Stomach (tissue), 19 donors: Measurements from ENCODE around the gene DOK3. TPM values are rescaled to one million over a fixed set of nuclear protein-coding genes. Genes with fewer than 3 reads are reported as not detected.

Experiments used
- DNase-seq, 2 donors: peaks; one replicate each; pipeline versions ENCODE4 v3.0.0 to v3.0.0-alpha.2; 2013 to 2019
- H3K27ac ChIP-seq, 5 donors: fragments of 200-600 bp in 4 of 5; sonication (generic) in 4 of 5; one replicate each; pipeline ENCODE4 v1.5.1; 2013 to 2019; ENCODE audit warnings: mild to moderate bottlenecking in 1 of 5, moderate library complexity in 1 of 5
- H3K27me3 ChIP-seq, 3 donors: fragments of 200-600 bp; sonication (generic); one replicate each; pipeline ENCODE4 v1.5.1; 2017 to 2019; ENCODE audit warnings: mixed run types in 1 of 3
- H3K36me3 ChIP-seq, 4 donors: fragments of 200-600 bp; sonication (generic); 1 replicate in 3 of 4; 2 replicates in 1 of 4; pipeline ENCODE4 v1.5.1; 2016 to 2019
- H3K4me1 ChIP-seq, 4 donors: fragments of 200-600 bp; sonication (generic); one replicate each; pipeline ENCODE4 v1.5.1; 2016 to 2019
- H3K4me3 ChIP-seq, 4 donors: fragments of 200-600 bp; sonication (generic) in 3 of 4; one replicate each; pipeline ENCODE4 v1.5.1; 2016 to 2019; ENCODE audit warnings: mild to moderate bottlenecking in 1 of 4
- H3K9me3 ChIP-seq, 4 donors: fragments of 200-600 bp; sonication (generic); one replicate each; pipeline ENCODE4 v1.5.1; 2016 to 2019
- CTCF ChIP-seq, 7 experiments: fragments of 450-650 bp in 4 of 7; fragments of 200-600 bp in 3 of 7; sonication (generic) in 3 of 7; IDR thresholded peaks; one replicate each; pipeline ENCODE4 v1.5.1; 2016 to 2019; ENCODE audit warnings: antibody characterized with exemption in 7 of 7, control low read depth in 2 of 7, mild to moderate bottlenecking in 1 of 7
- EP300 ChIP-seq: sonication (generic); formaldehyde crosslinking; IDR thresholded peaks from one replicate; pipeline ENCODE4 v1.6.1; 2017; ENCODE audit warnings: antibody characterized with exemption
- POLR2A ChIP-seq, 4 donors: fragments of 450-650 bp; IDR thresholded peaks; one replicate each; pipeline ENCODE4 v1.6.1; 2016; ENCODE audit warnings: antibody characterized with exemption in 4 of 4, control low read depth in 2 of 4, mild to moderate bottlenecking in 1 of 4, moderate library complexity in 1 of 4
- POLR2AphosphoS5 ChIP-seq, 3 donors: sonication (generic); formaldehyde crosslinking; IDR thresholded peaks; one replicate each; pipeline ENCODE4 v1.6.1; 2016; ENCODE audit warnings: antibody characterized with exemption in 3 of 3
- WGBS, 5 donors: extraction: QIAGEN DNeasy Blood & Tissue Kit in 3 of 5; methylation state at CpG; one replicate each; pipeline versions ENCODE4 v1.1.5 to v1.1.7; 2013 to 2018; 5-methylcytosine and 5-hydroxymethylcytosine counted together
- intact Hi-C: fragments of 100-400 bp; cut with DNase I; formaldehyde crosslinking; loops from one replicate; pipeline ENCODE4 v1.15.1; 2023; ENCODE audit warnings: low total_unique reads
- long read RNA-seq, 10 donors: transcript quantifications; one replicate each; lab custom pipeline, GENCODE V29; 2026
- polyA plus RNA-seq, 3 donors: library from polyadenylated mRNA; stranded (reverse); fragments of 200-250 nt; gene quantifications; one replicate each; pipeline ENCODE4 v1.2.3, GENCODE V29; 2013
- total RNA-seq, 5 donors: library from RNA; depleted of rRNA; stranded (reverse); fragments of >200 nt; gene quantifications; one replicate each; pipeline versions ENCODE4 v1.1.0 to v1.2.3, GENCODE V29; 2014 to 2016
- donor health status: healthy with polysubstance abuse.
- donor health status: Bipolar disorder and iron deficiency.
- donor health status: healthy.

Gene DOK3
- total RNA-seq (10 to 100 TPM in 1 of 5 donors, 1 to 10 TPM in 2, under 1 TPM in 1, not detected in 1; 0.43 to 31.2 (median 3.9) TPM), polyA plus RNA-seq (1 to 10 TPM; 2.4 to 6.0 (median 4.9) TPM)
- long read RNA-seq, donor 1: 0 reads
- long read RNA-seq, donor 2: 0 reads
- long read RNA-seq, donor 3: 0 reads
- long read RNA-seq, donor 4: 0 reads
- long read RNA-seq, donor 5: 0 reads
- long read RNA-seq, donor 6, partial matches to known transcripts: 6 of 6 reads
- long read RNA-seq, donor 6, other reads (novel, unspliced or antisense): 0 of 6 reads
- long read RNA-seq, donor 7, partial matches to known transcripts: 0 of 1 reads
- long read RNA-seq, donor 7, other reads (novel, unspliced or antisense): 0 of 1 reads
- long read RNA-seq, donor 8: 0 reads
- long read RNA-seq, donor 9: 0 reads
- long read RNA-seq, donor 10: 0 reads

- TF ChIP-seq CTCF (IDR thresholded peaks at IDR 0.05): no peak
- TF ChIP-seq POLR2AphosphoS5 (IDR thresholded peaks at IDR 0.05): no peak
- TF ChIP-seq POLR2A (IDR thresholded peaks at IDR 0.05): no peak
- TF ChIP-seq EP300: no peak
- 27 to 37% (median 31%) methylated on average over 14 to 20 of the region's 20 CpGs for WGBS, 5 donors
- Histone ChIP-seq H3K27ac (peak within 1 kb of the TSS in 4 of 5 donors; percentile 61 to 86 (median 72)), H3K27me3 (no peaks in the 10 kb centered on the region), H3K36me3 (peaks cover 38 to 53% (median 47%) of the 10 kb centered on the region in 4 donors), H3K4me1 (peaks cover 0 to 23% (median 9%) of the 10 kb centered on the region in 4 donors), H3K9me3 (no peaks in the 10 kb centered on the region), H3K4me3 (peak within 1 kb of the TSS; percentile 20 to 39 (median 36))
- peak; percentile 41 to 51 for DNase-seq
- intact Hi-C loops: no loop called here
These were observed at the start of gene DOK3 for GRCh38 chr5:177509381-177509951. Gene DOK3 (minus strand): TSS chr5:177509826. CDS start chr5:177509540, 286 bp downstream.

- no peak overlapping the region for H3K27ac ChIP-seq
- peaks cover 12 to 22% (median 18%) of the 10 kb centered on the region in 4 donors for H3K4me1 ChIP-seq
- DNase-seq: no peak
- H3K9me3 ChIP-seq: peaks cover 0 to 13% (median 5%) of the 10 kb centered on the region in 4 donors
- no peak for TF ChIP-seq POLR2AphosphoS5 (IDR thresholded peaks at IDR 0.05)
- no peak for TF ChIP-seq CTCF (IDR thresholded peaks at IDR 0.05)
- no peak for TF ChIP-seq POLR2A (IDR thresholded peaks at IDR 0.05)
- intact Hi-C loops: no loop called here
- H3K36me3 ChIP-seq: peaks cover 0 to under 1% (median 0%) of the 10 kb centered on the region in 4 donors
- no peak overlapping the region for H3K4me3 ChIP-seq
- no peaks in the 10 kb centered on the region for H3K27me3 ChIP-seq
- WGBS, 5 donors: 85 to 93% (median 88%) methylated on average over 4 to 5 of the region's 5 CpGs
These were observed 48.2 kb upstream of the DOK3 start for GRCh38 chr5:177557796-177558195.

- intact Hi-C loops: no loop called here
- no peak overlapping the region for H3K27ac ChIP-seq
- 47 to 57% (median 54%) methylated on average over 4 of the region's 4 CpGs for WGBS, 5 donors
- peaks cover 0 to 7% (median 1%) of the 10 kb centered on the region in 4 donors for H3K36me3 ChIP-seq
- H3K9me3 ChIP-seq: peaks cover 0 to 8% (median 4%) of the 10 kb centered on the region in 4 donors
- no peak overlapping the region for H3K4me3 ChIP-seq
- TF ChIP-seq CTCF (IDR thresholded peaks at IDR 0.05) (no peak), EP300 (no peak), POLR2A (IDR thresholded peaks at IDR 0.05) (no peak), POLR2AphosphoS5 (IDR thresholded peaks at IDR 0.05) (no peak)
- no peak for DNase-seq
- no peaks in the 10 kb centered on the region for H3K27me3 ChIP-seq
- peaks cover 18 to 28% (median 25%) of the 10 kb centered on the region in 4 donors for H3K4me1 ChIP-seq
These were observed 47.5 kb upstream of the DOK3 start for GRCh38 chr5:177557041-177557647.

- Histone ChIP-seq H3K27me3 (no peaks in the 10 kb centered on the region), H3K27ac (no peak overlapping the region), H3K9me3 (no peaks in the 10 kb centered on the region), H3K36me3 (peaks cover 5 to 14% (median 8%) of the 10 kb centered on the region in 4 donors), H3K4me3 (no peak overlapping the region), H3K4me1 (peaks cover 18 to 42% (median 33%) of the 10 kb centered on the region in 4 donors)
- TF ChIP-seq POLR2AphosphoS5 (IDR thresholded peaks at IDR 0.05) (no peak), POLR2A (IDR thresholded peaks at IDR 0.05) (no peak), CTCF (IDR thresholded peaks at IDR 0.05) (no peak), EP300 (no peak)
- 82 to 98% (median 94%) methylated on average over 5 of the region's 5 CpGs for WGBS, 5 donors
- no peak for DNase-seq
- intact Hi-C loops: no loop called here
These were observed 46.0 kb upstream of the DOK3 start for GRCh38 chr5:177555665-177556064.
